T-helper 17 cell (primary cell): Measurements from ENCODE around the gene UBR3. TPM values are rescaled to one million over a fixed set of nuclear protein-coding genes. Genes with fewer than 3 reads are reported as not detected.
"Not testable (repeated sequence)": the region's sequence is repeated elsewhere in the genome, so short reads cannot be mapped to it uniquely, and the experiment has no call there.

Experiments used
- ATAC-seq: fragments of 150-1000 bp; cut with Tn5 transposase; 2 replicates; pipeline ENCODE4 v1.10.0; 2021; ENCODE audit warnings: mild to moderate bottlenecking, moderate library complexity
- DNase-seq, 3 donors: peaks; one replicate each; pipeline versions ENCODE4 v3.0.0 to v3.0.0-alpha.2; 2020 to 2021
- H3K9me3 ChIP-seq: one replicate; pipeline ENCODE4 v1.7.0; 2013; ENCODE audit warnings: low read length, mild to moderate bottlenecking; ENCODE audit not compliant: control insufficient read depth, poor library complexity, severe bottlenecking
- H3K27ac Mint-ChIP-seq: one replicate; pipeline ENCODE4 v1.8.0; 2022; ENCODE audit warnings: mild to moderate bottlenecking, moderate library complexity, mixed read lengths
- H3K27me3 Mint-ChIP-seq: one replicate; pipeline ENCODE4 v1.8.0; 2022; ENCODE audit warnings: mixed read lengths
- H3K36me3 Mint-ChIP-seq: one replicate; pipeline ENCODE4 v1.8.0; 2022; ENCODE audit warnings: low read depth, mixed read lengths
- H3K4me1 Mint-ChIP-seq: one replicate; pipeline ENCODE4 v1.8.0; 2022; ENCODE audit warnings: mild to moderate bottlenecking, mixed read lengths
- H3K4me3 Mint-ChIP-seq: one replicate; pipeline ENCODE4 v1.8.0; 2022; ENCODE audit warnings: mild to moderate bottlenecking, moderate library complexity, mixed read lengths
- total RNA-seq, 4 donors: library from RNA in 2 of 4; stranded (reverse) in 2 of 4; gene quantifications; one replicate each; pipeline ENCODE4 v1.2.3 and lab custom pipeline; 2022 to 2026

Gene UBR3
- total RNA-seq, 2 donors from 2014 or later = 33.6 to 34.9 TPM

DNA sequence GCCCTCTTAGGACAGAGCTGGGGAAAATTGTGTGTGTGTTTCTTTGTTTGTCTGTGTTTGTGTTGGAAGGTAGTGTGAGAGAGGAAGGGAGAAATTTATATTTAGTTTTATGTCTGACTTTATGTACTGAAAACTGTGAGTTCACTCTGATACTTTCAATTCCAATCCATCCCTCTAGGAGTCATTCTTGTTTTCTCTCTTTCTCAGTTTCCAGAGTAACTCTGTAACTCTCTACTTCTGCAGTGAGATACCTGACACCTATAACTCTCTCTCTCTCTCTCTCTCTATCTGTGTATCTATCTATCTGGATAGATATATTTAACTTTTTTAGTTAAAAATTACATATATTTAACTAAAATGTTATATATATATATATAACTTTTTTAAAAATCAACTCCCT is 128.7 kb downstream of the UBR3 start:
- ATAC-seq (no peak), DNase-seq (no peak)
- H3K27ac Mint-ChIP-seq = no peak overlapping the region
- no peaks in the 10 kb centered on the region for H3K27me3 Mint-ChIP-seq
- peaks cover 14% of the 10 kb centered on the region for H3K36me3 Mint-ChIP-seq
- H3K4me3 Mint-ChIP-seq = no peak overlapping the region
- peaks cover 10% of the 10 kb centered on the region for H3K4me1 Mint-ChIP-seq
- no peaks in the 10 kb centered on the region for H3K9me3 ChIP-seq

DNA sequence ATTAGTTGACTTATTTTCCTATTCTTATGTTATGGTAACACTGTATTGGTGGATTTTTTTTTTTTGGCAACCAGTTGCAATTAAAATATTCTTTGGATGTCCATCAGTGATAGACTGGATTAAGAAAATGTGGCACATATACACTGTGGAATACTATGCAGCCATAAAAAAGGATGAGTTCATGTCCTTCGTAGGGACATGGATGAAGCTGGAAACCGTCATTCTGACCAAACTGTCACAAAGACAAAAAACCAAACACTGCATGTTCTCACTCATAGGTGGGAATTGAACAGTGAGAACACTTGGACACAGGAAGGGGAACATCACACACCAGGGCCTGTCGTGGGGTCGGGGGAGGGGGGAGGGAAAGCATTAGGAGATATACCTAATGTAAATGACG is 130.0 kb downstream of the UBR3 start:
- not testable (repeated sequence) for H3K4me3 Mint-ChIP-seq, H3K9me3 ChIP-seq, H3K27ac Mint-ChIP-seq, H3K4me1 Mint-ChIP-seq, ATAC-seq, H3K27me3 Mint-ChIP-seq, DNase-seq, H3K36me3 Mint-ChIP-seq

DNA sequence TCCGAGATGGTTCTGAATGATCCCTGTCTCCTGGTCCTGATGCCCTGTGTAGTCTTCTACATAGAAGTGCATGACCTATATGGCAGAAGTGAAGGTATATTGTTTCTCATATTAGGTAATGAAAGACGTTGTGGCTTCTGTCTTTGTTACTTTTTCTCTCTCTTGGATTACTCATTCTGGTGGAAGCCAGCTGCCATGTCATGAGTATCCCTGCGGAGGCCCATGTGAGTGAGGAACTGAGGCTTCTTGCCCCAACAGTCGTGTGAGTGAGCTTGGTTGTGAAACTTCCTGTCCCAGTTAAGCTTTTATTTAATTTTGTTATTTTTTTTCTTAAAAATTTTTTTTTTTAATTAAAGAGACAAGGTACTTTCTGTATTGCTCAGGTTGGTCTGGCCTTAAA is 134.7 kb downstream of the UBR3 start:
- Mint-ChIP-seq H3K4me1 (peaks cover 9% of the 10 kb centered on the region), H3K27me3 (no peaks in the 10 kb centered on the region), H3K27ac (no peak overlapping the region), H3K4me3 (no peak overlapping the region), H3K36me3 (peaks cover 11% of the 10 kb centered on the region)
- no peak for ATAC-seq
- H3K9me3 ChIP-seq = no peaks in the 10 kb centered on the region
- DNase-seq = no peak

GRCh38 chr2:169963786-169964185 is 136.5 kb downstream of the UBR3 start:
- H3K36me3 Mint-ChIP-seq = peaks cover 12% of the 10 kb centered on the region

GRCh38 chr2:169964740-169965139 is 137.5 kb downstream of the UBR3 start:
- Mint-ChIP-seq H3K27ac (no peak overlapping the region), H3K4me3 (no peak overlapping the region), H3K4me1 (peaks cover 9% of the 10 kb centered on the region), H3K36me3 (peaks cover 12% of the 10 kb centered on the region), H3K27me3 (no peaks in the 10 kb centered on the region)
- H3K9me3 ChIP-seq = no peaks in the 10 kb centered on the region
- ATAC-seq (no peak), DNase-seq (no peak)

More at GRCh38 chr2:169963786-169964185, 136.5 kb downstream of the UBR3 start:
- no peaks in the 10 kb centered on the region for H3K9me3 ChIP-seq
- DNase-seq (no peak), ATAC-seq (no peak)
- Mint-ChIP-seq H3K27ac (no peak overlapping the region), H3K4me3 (no peak overlapping the region), H3K27me3 (no peaks in the 10 kb centered on the region), H3K4me1 (peaks cover 9% of the 10 kb centered on the region)

DNA sequence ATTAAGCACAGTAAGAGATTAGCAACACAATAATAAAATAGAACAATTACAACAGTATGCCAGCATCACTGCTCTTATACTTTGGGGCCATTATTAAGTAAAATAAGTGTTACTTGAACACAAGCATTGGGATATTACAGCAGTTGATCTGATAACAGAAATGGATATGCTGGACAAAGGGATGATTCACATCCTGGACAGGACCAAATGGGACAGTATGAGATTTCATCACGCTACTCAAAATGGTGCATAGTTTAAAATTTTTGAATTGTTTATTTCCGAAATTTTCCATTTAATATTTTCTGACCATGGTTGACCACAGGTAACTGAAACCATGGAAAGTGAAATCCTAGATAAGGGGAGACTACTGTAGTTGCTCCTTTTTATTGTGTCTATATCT is 138.2 kb downstream of the UBR3 start:
- Mint-ChIP-seq H3K4me3 (no peak overlapping the region), H3K4me1 (peaks cover 8% of the 10 kb centered on the region), H3K36me3 (peaks cover 12% of the 10 kb centered on the region), H3K27me3 (no peaks in the 10 kb centered on the region), H3K27ac (no peak overlapping the region)
- DNase-seq (no peak), ATAC-seq (no peak)
- H3K9me3 ChIP-seq = no peaks in the 10 kb centered on the region

GRCh38 chr2:169966454-169966853 is 139.2 kb downstream of the UBR3 start:
- Mint-ChIP-seq H3K27ac (no peak overlapping the region), H3K4me1 (peaks cover 7% of the 10 kb centered on the region), H3K27me3 (no peaks in the 10 kb centered on the region), H3K36me3 (peaks cover 12% of the 10 kb centered on the region), H3K4me3 (no peak overlapping the region)
- DNase-seq = no peak
- H3K9me3 ChIP-seq = no peaks in the 10 kb centered on the region
- ATAC-seq = no peak

DNA sequence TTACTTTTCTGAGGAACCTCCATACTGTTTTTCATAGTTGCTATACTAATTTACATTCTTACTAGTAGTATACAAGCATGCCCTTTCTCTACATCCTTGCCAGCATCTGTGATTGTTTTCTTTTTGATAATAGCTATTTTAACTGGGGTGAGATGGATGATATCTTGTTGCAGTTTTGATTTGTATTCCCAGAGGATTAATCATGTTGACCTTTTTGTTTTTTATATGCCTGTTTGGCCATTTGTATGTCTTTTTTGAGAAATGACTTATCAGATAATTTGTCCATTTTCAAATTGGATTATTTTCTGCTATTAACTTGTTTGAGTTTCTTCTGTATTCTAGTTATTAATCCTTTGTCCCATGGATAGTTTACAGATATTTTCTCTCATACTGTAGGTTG is 141.5 kb downstream of the UBR3 start:
- ATAC-seq (no peak), DNase-seq (no peak)
- H3K4me3 Mint-ChIP-seq = no peak overlapping the region
- peaks cover 12% of the 10 kb centered on the region for H3K36me3 Mint-ChIP-seq
- peaks cover 2% of the 10 kb centered on the region for H3K4me1 Mint-ChIP-seq
- H3K27ac Mint-ChIP-seq = no peak overlapping the region
- H3K9me3 ChIP-seq = no peaks in the 10 kb centered on the region
- no peaks in the 10 kb centered on the region for H3K27me3 Mint-ChIP-seq

GRCh38 chr2:169975221-169975620 is 148.0 kb downstream of the UBR3 start:
- ATAC-seq (no peak), DNase-seq (no peak)
- no peaks in the 10 kb centered on the region for H3K27me3 Mint-ChIP-seq
- H3K4me3 Mint-ChIP-seq = no peak overlapping the region
- no peak overlapping the region for H3K27ac Mint-ChIP-seq
- H3K9me3 ChIP-seq = peaks cover 3% of the 10 kb centered on the region
- no peaks in the 10 kb centered on the region for H3K4me1 Mint-ChIP-seq
- peaks cover 8% of the 10 kb centered on the region for H3K36me3 Mint-ChIP-seq

DNA sequence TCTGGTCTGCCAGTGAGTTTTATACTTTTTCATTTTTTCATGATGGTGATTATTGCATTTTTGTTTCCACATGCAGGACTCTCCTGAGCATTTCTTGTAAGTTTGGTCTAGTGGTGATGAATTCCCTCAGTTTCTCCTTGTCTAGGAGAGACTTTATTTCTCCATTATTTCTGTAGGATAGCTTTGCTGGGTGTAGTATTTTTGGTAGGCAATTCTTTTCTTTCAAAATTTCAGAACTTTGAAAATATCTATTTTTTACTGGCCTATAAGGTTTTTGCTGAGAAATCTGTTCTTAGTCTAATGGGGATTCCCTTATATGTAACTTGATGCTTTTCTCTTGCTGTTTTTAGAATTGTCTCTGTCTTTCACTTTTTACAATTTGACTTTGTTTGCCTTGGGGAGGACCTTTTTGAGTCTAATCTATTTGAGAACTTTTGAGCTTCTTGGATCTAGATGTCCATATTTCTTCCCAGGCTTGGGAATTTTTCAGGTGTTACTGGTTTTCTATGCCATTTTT is 149.1 kb downstream of the UBR3 start:
- no peak overlapping the region for H3K27ac Mint-ChIP-seq
- peaks cover 3% of the 10 kb centered on the region for H3K9me3 ChIP-seq
- peaks cover 5% of the 10 kb centered on the region for H3K4me1 Mint-ChIP-seq
- peaks cover 8% of the 10 kb centered on the region for H3K36me3 Mint-ChIP-seq
- no peak for ATAC-seq
- H3K4me3 Mint-ChIP-seq = no peak overlapping the region
- DNase-seq = no peak
- H3K27me3 Mint-ChIP-seq = no peaks in the 10 kb centered on the region

DNA sequence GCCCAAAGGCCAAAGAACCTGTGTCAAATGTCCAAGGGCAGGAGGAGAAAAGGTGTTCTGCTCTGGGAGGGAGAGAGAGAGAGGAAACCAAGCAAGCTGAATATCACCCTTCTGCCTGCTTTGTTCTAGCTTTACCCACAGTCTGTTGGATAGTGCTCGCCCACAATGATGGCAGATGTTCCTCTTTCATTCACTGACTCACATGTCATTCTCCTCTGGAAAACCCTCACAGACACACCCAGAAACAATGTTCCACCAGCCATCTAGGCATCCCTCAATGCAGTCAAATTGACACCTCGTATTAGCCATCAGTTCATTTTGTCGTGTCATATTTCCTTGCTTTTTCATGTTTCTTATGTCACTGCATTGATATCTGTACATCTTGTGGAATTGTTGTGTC is 150.3 kb downstream of the UBR3 start:
- H3K27me3 Mint-ChIP-seq = no peaks in the 10 kb centered on the region
- H3K4me1 Mint-ChIP-seq = peaks cover 5% of the 10 kb centered on the region
- H3K9me3 ChIP-seq = peaks cover 3% of the 10 kb centered on the region
- H3K27ac Mint-ChIP-seq = no peak overlapping the region
- ATAC-seq (no peak), DNase-seq (no peak)
- H3K4me3 Mint-ChIP-seq = no peak overlapping the region
- peaks cover 6% of the 10 kb centered on the region for H3K36me3 Mint-ChIP-seq

DNA sequence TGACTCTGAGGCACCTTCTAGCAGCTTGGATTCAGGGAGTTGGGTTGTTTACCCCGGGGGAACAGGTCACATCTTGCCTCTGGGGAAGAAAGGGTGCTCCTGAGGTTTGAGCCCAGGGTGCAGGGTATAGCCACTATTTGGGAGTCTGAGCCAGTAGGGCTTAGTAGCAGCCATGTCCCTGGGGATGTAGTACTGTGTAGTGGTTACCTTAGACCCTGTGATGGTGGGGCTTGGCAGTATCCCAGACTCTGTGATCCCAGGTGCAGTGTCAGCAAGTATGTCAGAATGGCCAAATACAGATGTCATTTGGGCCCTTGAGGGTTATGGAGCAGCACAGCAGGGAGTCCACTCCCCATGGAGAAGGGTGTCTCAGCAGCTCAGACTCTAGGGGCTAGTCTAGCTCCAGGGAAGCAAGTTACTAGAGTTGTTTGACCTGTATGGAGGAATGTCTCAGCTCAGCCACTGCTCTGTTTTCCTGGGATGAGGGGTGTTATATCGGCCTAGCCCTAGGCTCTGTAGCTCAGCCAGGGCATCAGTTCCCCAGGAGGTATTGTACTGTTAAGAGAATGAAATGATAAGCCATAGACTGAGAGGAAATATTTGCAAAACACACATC is 151.3 kb downstream of the UBR3 start:
- H3K27ac Mint-ChIP-seq = no peak overlapping the region

GRCh38 chr2:169979025-169979424 is 151.8 kb downstream of the UBR3 start:
- no peak overlapping the region for H3K27ac Mint-ChIP-seq
- no peak for DNase-seq
- H3K4me3 Mint-ChIP-seq = no peak overlapping the region
- peaks cover 7% of the 10 kb centered on the region for H3K4me1 Mint-ChIP-seq
- peaks cover 6% of the 10 kb centered on the region for H3K36me3 Mint-ChIP-seq
- H3K27me3 Mint-ChIP-seq = no peaks in the 10 kb centered on the region
- peaks cover 3% of the 10 kb centered on the region for H3K9me3 ChIP-seq
- no peak for ATAC-seq

More for the DNA sequence above, 151.3 kb downstream of the UBR3 start:
- no peak for DNase-seq
- H3K4me3 Mint-ChIP-seq = no peak overlapping the region
- H3K4me1 Mint-ChIP-seq = peaks cover 7% of the 10 kb centered on the region
- H3K9me3 ChIP-seq = peaks cover 3% of the 10 kb centered on the region
- H3K27me3 Mint-ChIP-seq = no peaks in the 10 kb centered on the region
- no peak for ATAC-seq
- H3K36me3 Mint-ChIP-seq = peaks cover 6% of the 10 kb centered on the region

DNA sequence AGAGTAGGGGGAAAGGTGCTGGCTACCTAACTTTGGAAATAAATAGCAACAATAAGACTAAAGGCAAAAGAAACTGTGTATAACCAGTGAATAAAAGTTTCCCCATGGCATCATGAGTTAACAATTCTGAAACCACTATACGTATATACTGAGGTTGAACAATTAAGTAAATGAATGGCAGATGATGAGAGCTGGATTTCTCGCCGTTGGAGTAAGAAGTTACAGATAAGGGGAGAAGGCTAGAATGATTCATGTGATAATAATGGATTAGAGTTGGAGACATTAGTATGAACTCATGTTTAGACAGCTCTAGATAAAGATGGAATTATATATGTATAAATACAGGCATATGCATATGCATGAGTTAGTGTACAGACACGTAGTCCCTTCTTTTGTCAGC is 152.7 kb downstream of the UBR3 start:
- peaks cover 3% of the 10 kb centered on the region for H3K9me3 ChIP-seq
- Mint-ChIP-seq H3K4me3 (no peak overlapping the region), H3K27ac (no peak overlapping the region), H3K4me1 (peaks cover 7% of the 10 kb centered on the region), H3K36me3 (peaks cover 6% of the 10 kb centered on the region), H3K27me3 (no peaks in the 10 kb centered on the region)
- no peak for DNase-seq
- ATAC-seq = no peak
